ENCODE measurements around the gene ZNF14. TPM values are rescaled to one million over a fixed set of nuclear protein-coding genes. Genes with fewer than 3 reads are reported as not detected.
"Not testable (repeated sequence)": the region's sequence is repeated elsewhere in the genome, so short reads cannot be mapped to it uniquely, and the experiment has no call there.

ZNF14 gene
- total RNA-seq, 1 donor from 2014 or later: 13.4 TPM

DNA sequence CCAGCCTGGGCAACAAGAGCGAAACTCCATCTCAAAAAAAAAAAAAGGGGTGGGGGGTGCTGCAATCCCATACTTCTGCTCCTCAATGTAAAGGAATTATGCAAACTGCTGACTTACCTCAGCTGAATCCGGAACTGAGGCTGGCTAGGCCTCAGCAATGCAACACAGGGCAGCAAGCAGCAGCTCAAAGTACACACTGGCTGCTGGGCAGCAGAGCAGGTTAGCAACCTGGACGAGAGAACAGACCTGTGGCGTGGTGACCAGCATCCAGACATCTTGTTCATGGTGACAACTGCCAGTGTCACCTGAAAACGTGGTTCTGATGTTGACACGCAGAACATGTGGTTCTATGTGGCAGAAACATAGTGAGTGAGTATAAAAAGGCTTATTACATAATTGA, 28.1 kb downstream of the ZNF14 start:
- no peak for DNase-seq

GRCh38 chr19:19700493-19700892, 32.4 kb downstream of the ZNF14 start:
- CTCF ChIA-PET; POLR2A ChIA-PET; intact Hi-C loops (cut with micrococcal nuclease): not testable (repeated sequence)

More for the DNA sequence above, 28.1 kb downstream of the ZNF14 start:
- ChIA-PET POLR2A (interaction anchor here (0.6 kb wide), 1 partner anchor 40 kb away, joined by 4 read pairs; no protein-coding TSS in a partner anchor), CTCF (no interaction called here)
- no peaks in the 10 kb centered on the region for H3K4me1 Mint-ChIP-seq
- H3K9me3 Mint-ChIP-seq: peaks cover 38% of the 10 kb centered on the region
- H3K27me3 Mint-ChIP-seq: no peaks in the 10 kb centered on the region
- no peak for TF ChIP-seq CTCF (IDR thresholded peaks at IDR 0.05)
- intact Hi-C loops (cut with micrococcal nuclease): no loop called here
- H3K36me3 Mint-ChIP-seq (ENCODE audit: low read depth): peaks cover 66% of the 10 kb centered on the region
- no peak overlapping the region for H3K27ac Mint-ChIP-seq
- no peak for ATAC-seq (ENCODE audit: low read depth)
- H3K4me3 Mint-ChIP-seq: no peak overlapping the region

GRCh38 chr19:19697589-19697988, 35.3 kb downstream of the ZNF14 start:
- Mint-ChIP-seq H3K9me3 (peaks cover 11% of the 10 kb centered on the region), H3K36me3 (ENCODE audit: low read depth) (peaks cover 14% of the 10 kb centered on the region), H3K27me3 (no peaks in the 10 kb centered on the region), H3K4me1 (no peaks in the 10 kb centered on the region), H3K27ac (no peak overlapping the region), H3K4me3 (no peak overlapping the region)
- intact Hi-C loops (cut with micrococcal nuclease): no loop called here
- POLR2A ChIA-PET: no interaction called here
- CTCF ChIA-PET: no interaction called here
- TF ChIP-seq CTCF (IDR thresholded peaks at IDR 0.05): no peak
- DNase-seq (no peak), ATAC-seq (ENCODE audit: low read depth) (no peak)

More at GRCh38 chr19:19700493-19700892, 32.4 kb downstream of the ZNF14 start:
- H3K27ac Mint-ChIP-seq; DNase-seq; H3K27me3 Mint-ChIP-seq; H3K4me3 Mint-ChIP-seq; ATAC-seq (ENCODE audit: low read depth); H3K4me1 Mint-ChIP-seq: not testable (repeated sequence)
- Mint-ChIP-seq H3K36me3 (ENCODE audit: low read depth) (peaks cover 35% of the 10 kb centered on the region), H3K9me3 (peaks cover 21% of the 10 kb centered on the region)

- Mint-ChIP-seq H3K27ac (no peak overlapping the region), H3K36me3 (ENCODE audit: low read depth) (peaks cover 14% of the 10 kb centered on the region), H3K27me3 (no peaks in the 10 kb centered on the region), H3K4me1 (no peaks in the 10 kb centered on the region), H3K9me3 (peaks cover 11% of the 10 kb centered on the region), H3K4me3 (no peak overlapping the region)
- DNase-seq (no peak), ATAC-seq (ENCODE audit: low read depth) (no peak)
- intact Hi-C loops (cut with micrococcal nuclease): no loop called here
- ChIA-PET POLR2A (no interaction called here), CTCF (no interaction called here)
- no peak for TF ChIP-seq CTCF (IDR thresholded peaks at IDR 0.05)
Measured at GRCh38 chr19:19696386-19696785, 36.5 kb downstream of the ZNF14 start.

GRCh38 chr19:19691683-19692082, 41.2 kb downstream of the ZNF14 start:
- ATAC-seq (ENCODE audit: low read depth) (no peak), DNase-seq (no peak)
- H3K9me3 Mint-ChIP-seq: no peaks in the 10 kb centered on the region
- TF ChIP-seq CTCF (IDR thresholded peaks at IDR 0.05): no peak
- H3K27me3 Mint-ChIP-seq: no peaks in the 10 kb centered on the region
- no peak overlapping the region for H3K4me3 Mint-ChIP-seq
- peaks cover 6% of the 10 kb centered on the region for H3K36me3 Mint-ChIP-seq (ENCODE audit: low read depth)
- POLR2A ChIA-PET: no interaction called here
- no peaks in the 10 kb centered on the region for H3K4me1 Mint-ChIP-seq
- H3K27ac Mint-ChIP-seq: no peak overlapping the region
- CTCF ChIA-PET: no interaction called here
- intact Hi-C loops (cut with micrococcal nuclease): no loop called here

DNA sequence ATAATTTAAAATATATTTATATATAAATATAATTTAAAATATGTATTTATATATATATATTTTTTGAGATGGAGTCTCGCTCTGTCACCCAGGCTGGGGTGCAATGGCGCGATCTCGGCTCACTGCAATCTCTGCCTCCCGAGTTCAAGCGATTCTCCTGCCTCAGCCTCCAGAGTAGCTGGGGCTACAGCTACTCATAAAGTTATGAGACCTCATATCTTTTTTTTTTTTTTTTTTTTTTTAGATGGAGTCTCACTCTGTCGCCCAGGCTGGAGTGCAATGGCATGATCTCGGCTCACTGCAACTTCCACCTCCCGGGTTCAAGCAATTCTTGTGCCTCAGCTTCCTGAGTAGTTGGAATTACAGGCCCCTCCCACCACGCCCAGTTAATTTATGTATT, 43.9 kb downstream of the ZNF14 start:
- DNase-seq; intact Hi-C loops (cut with micrococcal nuclease); H3K9me3 Mint-ChIP-seq; H3K27ac Mint-ChIP-seq; ATAC-seq (ENCODE audit: low read depth); H3K4me1 Mint-ChIP-seq; H3K4me3 Mint-ChIP-seq; CTCF ChIA-PET; H3K27me3 Mint-ChIP-seq: not testable (repeated sequence)
- H3K36me3 Mint-ChIP-seq (ENCODE audit: low read depth): peaks cover 12% of the 10 kb centered on the region
- POLR2A ChIA-PET: interaction anchor here (0.6 kb wide), 1 partner anchor 25 kb away, joined by 3 read pairs; no protein-coding TSS in a partner anchor

Data from activated B cell treated with CpG ODN at 0.5 μM for 24 hours (primary cell).